GM23338 (cell line): ENCODE measurements around the gene GPATCH2. TPM values are rescaled to one million over a fixed set of nuclear protein-coding genes. Genes with fewer than 3 reads are reported as not detected.

Experiments used
- ATAC-seq: fragments of 200-7000 bp; cut with Tn5 transposase; 3 replicates; pipeline ENCODE4 v1.9.1; 2020
- DNase-seq: peaks from one replicate; pipeline ENCODE4 v3.0.0-alpha.2; 2015; ENCODE audit warnings: low spot score
- H2AFZ ChIP-seq: fragments of 200-600 bp; sonication (generic); 2 replicates; pipeline ENCODE4 v1.8.0; 2016; ENCODE audit warnings: antibody characterized with exemption, mild to moderate bottlenecking, moderate library complexity
- H3F3A ChIP-seq: fragments of 200-600 bp; sonication (generic); replicated peaks from 2 replicates; pipeline ENCODE4 v1.8.0; 2017; ENCODE audit warnings: antibody characterized with exemption, mixed run types, low read depth
- H3K27ac ChIP-seq: fragments of 200-600 bp; sonication (generic); 2 replicates; pipeline ENCODE4 v1.6.1; 2016; ENCODE audit warnings: low read depth
- H3K27me3 ChIP-seq: fragments of 200-600 bp; sonication (generic); 2 replicates; pipeline ENCODE4 v1.8.0; 2016; ENCODE audit warnings: mild to moderate bottlenecking, mixed run types, moderate library complexity; ENCODE audit not compliant: insufficient read depth
- H3K36me3 ChIP-seq: fragments of 200-600 bp; sonication (generic); 2 replicates; pipeline ENCODE4 v1.8.0; 2016; ENCODE audit warnings: mild to moderate bottlenecking; ENCODE audit not compliant: insufficient read depth
- H3K4me1 ChIP-seq: fragments of 200-600 bp; sonication (generic); 2 replicates; pipeline ENCODE4 v1.8.0; 2016; ENCODE audit warnings: mild to moderate bottlenecking, moderate library complexity; ENCODE audit not compliant: insufficient read depth
- H3K4me2 ChIP-seq: fragments of 200-600 bp; sonication (generic); 2 replicates; pipeline ENCODE4 v1.7.1; 2017; ENCODE audit warnings: mixed run types
- H3K4me3 ChIP-seq: fragments of 200-600 bp; sonication (generic); 2 replicates; pipeline ENCODE4 v1.6.1; 2016; ENCODE audit warnings: mixed run types
- H3K79me2 ChIP-seq: fragments of 200-600 bp; sonication (generic); replicated peaks from 2 replicates; pipeline ENCODE4 v1.8.0; 2017; ENCODE audit warnings: mild to moderate bottlenecking; ENCODE audit not compliant: insufficient read depth
- H3K9me2 ChIP-seq: fragments of 200-600 bp; sonication (generic); 2 replicates; pipeline ENCODE4 v1.8.0; 2017; ENCODE audit not compliant: insufficient read depth
- H4K20me1 ChIP-seq: fragments of 200-600 bp; sonication (generic); replicated peaks from 2 replicates; pipeline ENCODE4 v1.8.0; 2017; ENCODE audit warnings: mild to moderate bottlenecking; ENCODE audit not compliant: insufficient read depth
- H3K27ac Mint-ChIP-seq: 2 replicates; pipeline ENCODE4 v1.8.0; 2020; ENCODE audit warnings: inconsistent platforms, mild to moderate bottlenecking, moderate library complexity, mixed read lengths
- H3K27me3 Mint-ChIP-seq: 3 replicates; pipeline ENCODE4 v1.8.0; 2022; ENCODE audit warnings: low read depth, mild to moderate bottlenecking, moderate library complexity, mixed read lengths, inconsistent platforms; ENCODE audit not compliant: insufficient read depth, poor library complexity
- H3K36me3 Mint-ChIP-seq: 3 replicates; pipeline ENCODE4 v1.8.0; 2021; ENCODE audit warnings: low read depth, mild to moderate bottlenecking, inconsistent platforms, moderate library complexity, mixed read lengths
- H3K4me1 Mint-ChIP-seq: 3 replicates; pipeline ENCODE4 v1.8.0; 2020; ENCODE audit warnings: mild to moderate bottlenecking, inconsistent platforms, mixed read lengths
- H3K4me3 Mint-ChIP-seq: 3 replicates; pipeline ENCODE4 v1.8.0; 2021; ENCODE audit warnings: moderate library complexity, mild to moderate bottlenecking, inconsistent platforms, mixed read lengths
- H3K9me3 Mint-ChIP-seq: 3 replicates; pipeline ENCODE4 v1.8.0; 2020; ENCODE audit warnings: moderate library complexity, mild to moderate bottlenecking, inconsistent platforms, mixed read lengths
- CREB1 ChIP-seq: fragments of 250-450 bp; sonication (Bioruptor Pico); IDR thresholded peaks from 2 replicates; pipeline ENCODE4 v1.5.0; 2020; ENCODE audit warnings: low read depth, mild to moderate bottlenecking, moderate library complexity
- CTCF ChIP-seq, 2 experiments: fragments of 200-600 bp in 1 of 2; sonication (generic) in 1 of 2; conservative IDR thresholded peaks; 2 replicates each; pipeline versions ENCODE4 v1.5.1 to v1.6.1; 2016 to 2017; ENCODE audit warnings: antibody characterized with exemption in 2 of 2, low read depth in 2 of 2, mild to moderate bottlenecking in 2 of 2, moderate library complexity in 1 of 2
- ETS1 ChIP-seq: IDR thresholded peaks from 2 replicates; pipeline ENCODE4 v1.6.1; 2016; ENCODE audit warnings: antibody characterized with exemption
- EZH2 ChIP-seq: fragments of 200-600 bp; sonication (generic); IDR thresholded peaks from one replicate; pipeline ENCODE4 v1.8.0; 2017; ENCODE audit warnings: antibody characterized with exemption, mild to moderate bottlenecking, low read depth; ENCODE audit not compliant: unreplicated experiment
- EZH2phosphoT487 ChIP-seq: fragments of 200-600 bp; sonication (generic); IDR thresholded peaks from one replicate; pipeline ENCODE4 v1.8.1; 2018; ENCODE audit warnings: antibody characterized with exemption; ENCODE audit not compliant: unreplicated experiment
- JUNB ChIP-seq: IDR thresholded peaks from one replicate; pipeline ENCODE4 v1.6.1; 2016; ENCODE audit warnings: antibody characterized with exemption; ENCODE audit not compliant: unreplicated experiment
- NANOG ChIP-seq: IDR thresholded peaks from 2 replicates; pipeline ENCODE4 v1.6.1; 2016; ENCODE audit warnings: antibody characterized with exemption, borderline replicate concordance
- POLR2AphosphoS5 ChIP-seq: IDR thresholded peaks from 2 replicates; pipeline ENCODE4 v1.6.1; 2016; ENCODE audit warnings: antibody characterized with exemption, low read depth
- REST ChIP-seq: IDR thresholded peaks from one replicate; pipeline ENCODE4 v1.6.1; 2018; ENCODE audit warnings: antibody characterized with exemption; ENCODE audit not compliant: unreplicated experiment
- STAT1 ChIP-seq: IDR thresholded peaks from one replicate; pipeline ENCODE4 v1.6.1; 2016; ENCODE audit warnings: antibody characterized with exemption; ENCODE audit not compliant: unreplicated experiment
- ZNF114 ChIP-seq: fragments of 250-450 bp; sonication (Bioruptor Pico); IDR thresholded peaks from 2 replicates; pipeline ENCODE4 v1.5.0; 2020; ENCODE audit warnings: mild to moderate bottlenecking, moderate library complexity
- ZNF331 ChIP-seq: fragments of 250-450 bp; sonication (Bioruptor Pico); IDR thresholded peaks from 2 replicates; pipeline ENCODE4 v1.5.0; 2020; ENCODE audit warnings: low read depth, mild to moderate bottlenecking, moderate library complexity
- ZNF462 ChIP-seq: fragments of 250-450 bp; sonication (Bioruptor Pico); IDR thresholded peaks from 2 replicates; pipeline ENCODE4 v1.5.0; 2020; ENCODE audit warnings: mild to moderate bottlenecking, moderate library complexity
- polyA plus RNA-seq: library from polyadenylated mRNA; unstranded; fragments of >200 nt; fragmentation: Nextera tagmentation; extraction: Ambion mirVana; gene quantifications from 2 replicates; pipeline ENCODE4 v1.2.1, GENCODE V29; 2016
- total RNA-seq: library from RNA; depleted of rRNA; stranded (reverse); fragments of >200 nt; shearing (Covaris generic); gene quantifications from 2 replicates; pipeline ENCODE4 v1.2.3, GENCODE V29; 2014

The GPATCH2 gene
- total and polyA plus RNA-seq, 2 experiments from 2014 or later = 12.3 to 26.7 TPM

- Histone ChIP-seq H4K20me1 (no peaks in the 10 kb centered on the region), H3K36me3 (no peaks in the 10 kb centered on the region), H3K4me1 (peaks cover 9% of the 10 kb centered on the region), H3F3A (no peaks in the 10 kb centered on the region), H3K9me2 (no peaks in the 10 kb centered on the region), H3K4me3 (no peak overlapping the region), H3K27me3 (no peaks in the 10 kb centered on the region), H3K27ac (no peak overlapping the region), H3K4me2 (no peak overlapping the region), H3K79me2 (no peaks in the 10 kb centered on the region), H2AFZ (no peak overlapping the region)
- no peak for ATAC-seq
- H3K4me3 Mint-ChIP-seq = no peak overlapping the region
- no peak overlapping the region for H3K27ac Mint-ChIP-seq
- no peak for TF ChIP-seq ZNF462 (CRISPR knock-in tag)
- TF ChIP-seq JUNB = no peak
- TF ChIP-seq EZH2phosphoT487 = no peak
- no peak for TF ChIP-seq CTCF (conservative IDR thresholded peaks at IDR 0.05; ENCODE audit: low read depth in 2 of 2)
- TF ChIP-seq POLR2AphosphoS5 = no peak
- TF ChIP-seq NANOG = no peak
- no peak for TF ChIP-seq CREB1 (CRISPR knock-in tag)
- TF ChIP-seq ZNF114 (CRISPR knock-in tag) = no peak
- no peak for TF ChIP-seq ETS1
- TF ChIP-seq REST = no peak
- TF ChIP-seq EZH2 = no peak
- TF ChIP-seq ZNF331 (CRISPR knock-in tag) = no peak
- no peak for TF ChIP-seq STAT1
- H3K4me1 Mint-ChIP-seq = peaks cover 7% of the 10 kb centered on the region; the same call in 2 of the 3 replicates
- H3K36me3 Mint-ChIP-seq = no peaks in the 10 kb centered on the region
- no peaks in the 10 kb centered on the region for H3K9me3 Mint-ChIP-seq
- no peak for DNase-seq
- peaks cover 4% of the 10 kb centered on the region for H3K27me3 Mint-ChIP-seq
Observed at GRCh38 chr1:217569021-217569420, 61.9 kb downstream of the GPATCH2 start.
